Glomerular endothelial cell (primary cell): Measurements from ENCODE around the gene ENOSF1. TPM values are rescaled to one million over a fixed set of nuclear protein-coding genes. Genes with fewer than 3 reads are reported as not detected.
"Not testable (repeated sequence)": the region's sequence is repeated elsewhere in the genome, so short reads cannot be mapped to it uniquely, and the experiment has no call there.

Experiments
- DNase-seq: peaks from one replicate; pipeline ENCODE4 v3.0.0-alpha.2; 2011; ENCODE audit warnings: low read depth, low spot score; ENCODE audit errors: extremely low read depth
- total RNA-seq: library from RNA; depleted of rRNA; stranded (reverse); fragments of >200 nt; gene quantifications from 2 replicates; pipeline ENCODE4 v1.2.3, GENCODE V29; 2015

ENOSF1 gene
- total RNA-seq, 1 donor from 2014 or later: 27.1 TPM

GRCh38 chr18:708096-708495 lies 4.3 kb downstream of the ENOSF1 start:
- DNase-seq: no peak

- DNase-seq: no peak
Measured at GRCh38 chr18:706405-706804, 6.0 kb downstream of the ENOSF1 start.

GRCh38 chr18:703213-703967 lies 9.0 kb downstream of the ENOSF1 start:
- DNase-seq: no peak

GRCh38 chr18:697800-698199 lies 14.6 kb downstream of the ENOSF1 start:
- DNase-seq: no peak

- no peak for DNase-seq
Measured at GRCh38 chr18:697012-697411, 15.4 kb downstream of the ENOSF1 start.

GRCh38 chr18:693466-694187 lies 18.8 kb downstream of the ENOSF1 start:
- DNase-seq: no peak

- DNase-seq: no peak
Measured at GRCh38 chr18:692824-693223, 19.6 kb downstream of the ENOSF1 start.

GRCh38 chr18:688323-688722 lies 24.1 kb downstream of the ENOSF1 start:
- DNase-seq: no peak

GRCh38 chr18:686339-687111 lies 25.9 kb downstream of the ENOSF1 start:
- no peak for DNase-seq

- DNase-seq: no peak
Measured at GRCh38 chr18:685438-685837, 27.0 kb downstream of the ENOSF1 start.

GRCh38 chr18:683531-683930 lies 28.9 kb downstream of the ENOSF1 start:
- no peak for DNase-seq

GRCh38 chr18:682833-683232 lies 29.6 kb downstream of the ENOSF1 start:
- no peak for DNase-seq

GRCh38 chr18:682416-682815 lies 30.0 kb downstream of the ENOSF1 start:
- not testable (repeated sequence) for DNase-seq

- no peak for DNase-seq
Measured at GRCh38 chr18:681985-682384, 30.4 kb downstream of the ENOSF1 start.

- DNase-seq: no peak
Measured at GRCh38 chr18:680392-680791, 32.0 kb downstream of the ENOSF1 start.

GRCh38 chr18:679516-679915 lies 32.9 kb downstream of the ENOSF1 start:
- DNase-seq: no peak

- no peak for DNase-seq
Measured at GRCh38 chr18:678482-679182, 33.8 kb downstream of the ENOSF1 start.

- no peak for DNase-seq
Measured at GRCh38 chr18:677951-678381, 34.5 kb downstream of the ENOSF1 start.

GRCh38 chr18:677145-677544 lies 35.3 kb downstream of the ENOSF1 start:
- DNase-seq: no peak

- no peak for DNase-seq
Measured at GRCh38 chr18:676736-677135, 35.7 kb downstream of the ENOSF1 start.

GRCh38 chr18:676069-676468 lies 36.4 kb downstream of the ENOSF1 start:
- no peak for DNase-seq
